Transverse colon (tissue), 3 donors: ENCODE results near the gene RAP2B.

ENCODE experiments used
- CTCF ChIP-seq, 5 experiments: fragments of 200-600 bp in 3 of 5; fragments of 450-650 bp in 2 of 5; sonication (generic) in 3 of 5; IDR thresholded peaks; 1 replicate in 2 of 5; 2 replicates in 3 of 5; pipeline ENCODE4 v1.5.1; 2016 to 2017; ENCODE audit warnings: antibody characterized with exemption in 5 of 5, inconsistent platforms in 3 of 5, mild to moderate bottlenecking in 2 of 5, moderate library complexity in 1 of 5
- POLR2A ChIP-seq: fragments of 450-650 bp; IDR thresholded peaks from one replicate; pipeline ENCODE4 v1.6.1; 2016; ENCODE audit warnings: antibody characterized with exemption, mild to moderate bottlenecking, moderate library complexity

- TF ChIP-seq POLR2A: no peak
- no peak for TF ChIP-seq CTCF (IDR thresholded peaks at IDR 0.05)
Measured at GRCh38 chr3:153127788-153128187, 34.2 kb upstream of the RAP2B start.
